ENCODE results near the gene TMEM181. TPM values are rescaled to one million over a fixed set of nuclear protein-coding genes. Genes with fewer than 3 reads are reported as not detected.
A peak's percentile ranks its signal among the peaks of the same experiment; 100 is the strongest.

Gene TMEM181
- total and polyA plus RNA-seq, 2 of the 13 experiments (the other 11 are each of a cell fraction or from before 2014, with no cell fraction given) = 59.1 to 108 TPM

DNA sequence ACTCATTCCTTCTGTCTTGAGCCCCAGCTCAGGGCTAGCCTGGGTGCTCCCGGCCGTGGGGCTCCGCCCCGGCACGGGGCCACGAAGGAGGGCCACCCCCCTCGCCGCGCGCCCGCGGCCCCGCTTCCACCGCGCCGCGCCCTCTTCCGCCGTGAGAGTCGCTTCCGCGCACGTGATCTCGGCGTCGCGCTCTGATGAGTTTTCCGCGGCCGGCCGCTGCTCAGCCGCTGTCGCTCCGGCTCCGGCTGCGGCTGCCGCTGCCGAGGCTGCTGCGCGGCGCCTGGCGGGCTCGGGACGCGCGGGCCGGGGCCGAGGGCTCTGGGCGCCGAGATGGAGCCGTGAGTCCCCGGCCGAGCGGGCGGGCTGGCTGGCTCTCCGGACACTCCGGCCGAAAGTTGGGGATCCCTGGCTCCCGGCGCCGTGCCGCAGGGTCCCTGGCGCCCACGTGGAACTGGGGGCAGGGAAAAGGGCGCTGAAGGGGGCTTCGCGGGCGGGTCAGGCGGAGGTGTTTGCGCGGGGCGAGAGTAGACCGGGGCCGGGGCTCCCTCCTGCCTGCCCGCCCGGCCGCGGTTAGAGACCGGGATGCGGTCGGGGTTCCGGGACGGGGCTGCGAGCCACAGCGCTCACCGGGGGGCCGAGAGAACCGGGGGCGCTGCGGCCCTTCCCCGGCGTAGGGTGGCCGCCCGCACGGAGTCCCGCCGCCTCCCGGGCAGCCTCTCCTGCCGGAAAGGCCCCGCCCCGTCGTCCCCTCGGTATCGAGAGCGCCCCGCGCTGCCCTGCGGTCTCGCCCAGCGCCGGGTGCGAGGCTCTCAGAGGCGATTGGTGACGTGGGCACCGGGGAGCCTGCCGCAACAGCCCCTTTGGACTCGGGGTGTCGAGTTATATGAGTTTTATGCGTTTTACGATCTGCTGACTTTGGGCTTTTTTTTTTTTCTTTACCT lies at the start of gene TMEM181 (continued):
- TF ChIP-seq, protein P1, sequence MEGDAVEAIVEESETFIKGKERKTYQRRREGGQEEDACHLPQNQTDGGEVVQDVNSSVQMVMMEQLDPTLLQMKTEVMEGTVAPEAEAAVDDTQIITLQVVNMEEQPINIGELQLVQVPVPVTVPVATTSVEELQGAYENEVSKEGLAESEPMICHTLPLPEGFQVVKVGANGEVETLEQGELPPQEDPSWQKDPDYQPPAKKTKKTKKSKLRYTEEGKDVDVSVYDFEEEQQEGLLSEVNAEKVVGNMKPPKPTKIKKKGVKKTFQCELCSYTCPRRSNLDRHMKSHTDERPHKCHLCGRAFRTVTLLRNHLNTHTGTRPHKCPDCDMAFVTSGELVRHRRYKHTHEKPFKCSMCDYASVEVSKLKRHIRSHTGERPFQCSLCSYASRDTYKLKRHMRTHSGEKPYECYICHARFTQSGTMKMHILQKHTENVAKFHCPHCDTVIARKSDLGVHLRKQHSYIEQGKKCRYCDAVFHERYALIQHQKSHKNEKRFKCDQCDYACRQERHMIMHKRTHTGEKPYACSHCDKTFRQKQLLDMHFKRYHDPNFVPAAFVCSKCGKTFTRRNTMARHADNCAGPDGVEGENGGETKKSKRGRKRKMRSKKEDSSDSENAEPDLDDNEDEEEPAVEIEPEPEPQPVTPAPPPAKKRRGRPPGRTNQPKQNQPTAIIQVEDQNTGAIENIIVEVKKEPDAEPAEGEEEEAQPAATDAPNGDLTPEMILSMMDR (CRISPR knock-in tag; IDR thresholded peaks at IDR 0.05) = peak; percentile 54
- TF ChIP-seq, protein P2, sequence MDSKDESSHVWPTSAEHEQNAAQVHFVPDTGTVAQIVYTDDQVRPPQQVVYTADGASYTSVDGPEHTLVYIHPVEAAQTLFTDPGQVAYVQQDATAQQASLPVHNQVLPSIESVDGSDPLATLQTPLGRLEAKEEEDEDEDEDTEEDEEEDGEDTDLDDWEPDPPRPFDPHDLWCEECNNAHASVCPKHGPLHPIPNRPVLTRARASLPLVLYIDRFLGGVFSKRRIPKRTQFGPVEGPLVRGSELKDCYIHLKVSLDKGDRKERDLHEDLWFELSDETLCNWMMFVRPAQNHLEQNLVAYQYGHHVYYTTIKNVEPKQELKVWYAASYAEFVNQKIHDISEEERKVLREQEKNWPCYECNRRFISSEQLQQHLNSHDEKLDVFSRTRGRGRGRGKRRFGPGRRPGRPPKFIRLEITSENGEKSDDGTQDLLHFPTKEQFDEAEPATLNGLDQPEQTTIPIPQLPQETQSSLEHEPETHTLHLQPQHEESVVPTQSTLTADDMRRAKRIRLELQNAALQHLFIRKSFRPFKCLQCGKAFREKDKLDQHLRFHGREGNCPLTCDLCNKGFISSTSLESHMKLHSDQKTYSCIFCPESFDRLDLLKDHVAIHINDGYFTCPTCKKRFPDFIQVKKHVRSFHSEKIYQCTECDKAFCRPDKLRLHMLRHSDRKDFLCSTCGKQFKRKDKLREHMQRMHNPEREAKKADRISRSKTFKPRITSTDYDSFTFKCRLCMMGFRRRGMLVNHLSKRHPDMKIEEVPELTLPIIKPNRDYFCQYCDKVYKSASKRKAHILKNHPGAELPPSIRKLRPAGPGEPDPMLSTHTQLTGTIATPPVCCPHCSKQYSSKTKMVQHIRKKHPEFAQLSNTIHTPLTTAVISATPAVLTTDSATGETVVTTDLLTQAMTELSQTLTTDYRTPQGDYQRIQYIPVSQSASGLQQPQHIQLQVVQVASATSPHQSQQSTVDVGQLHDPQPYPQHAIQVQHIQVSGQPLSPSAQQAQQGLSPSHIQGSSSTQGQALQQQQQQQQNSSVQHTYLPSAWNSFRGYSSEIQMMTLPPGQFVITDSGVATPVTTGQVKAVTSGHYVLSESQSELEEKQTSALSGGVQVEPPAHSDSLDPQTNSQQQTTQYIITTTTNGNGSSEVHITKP (CRISPR knock-in tag; IDR thresholded peaks at IDR 0.05; ENCODE audit: low read depth) = no peak
- TF ChIP-seq ZNF343 (CRISPR knock-in tag; IDR thresholded peaks at IDR 0.05) (no peak), ZBTB38 (CRISPR knock-in tag; IDR thresholded peaks at IDR 0.05) (peak; percentile 76; the same call in 1 of the 2 replicates), ZNF264 (CRISPR knock-in tag; IDR thresholded peaks at IDR 0.05) (no peak), KAT7 (CRISPR knock-in tag; IDR thresholded peaks at IDR 0.05; ENCODE audit: borderline replicate concordance) (peak; percentile 85; the same call in 1 of the 2 replicates), ZNF136 (CRISPR knock-in tag; IDR thresholded peaks at IDR 0.05; ENCODE audit: low read depth) (no peak), PAF1 (CRISPR knock-in tag; IDR thresholded peaks at IDR 0.05) (no peak), KLF12 (CRISPR knock-in tag; IDR thresholded peaks at IDR 0.05; ENCODE audit: borderline replicate concordance) (0 out of 2 replicates have a peak, but pooled peaks have one; percentile 12), ZNF547 (CRISPR knock-in tag; IDR thresholded peaks at IDR 0.05) (peak; percentile 88), ARNTL (CRISPR knock-in tag; IDR thresholded peaks at IDR 0.05) (peak; percentile 83), ZSCAN25 (CRISPR knock-in tag; IDR thresholded peaks at IDR 0.05) (peak; percentile 52)
- TF ChIP-seq, protein P3, sequence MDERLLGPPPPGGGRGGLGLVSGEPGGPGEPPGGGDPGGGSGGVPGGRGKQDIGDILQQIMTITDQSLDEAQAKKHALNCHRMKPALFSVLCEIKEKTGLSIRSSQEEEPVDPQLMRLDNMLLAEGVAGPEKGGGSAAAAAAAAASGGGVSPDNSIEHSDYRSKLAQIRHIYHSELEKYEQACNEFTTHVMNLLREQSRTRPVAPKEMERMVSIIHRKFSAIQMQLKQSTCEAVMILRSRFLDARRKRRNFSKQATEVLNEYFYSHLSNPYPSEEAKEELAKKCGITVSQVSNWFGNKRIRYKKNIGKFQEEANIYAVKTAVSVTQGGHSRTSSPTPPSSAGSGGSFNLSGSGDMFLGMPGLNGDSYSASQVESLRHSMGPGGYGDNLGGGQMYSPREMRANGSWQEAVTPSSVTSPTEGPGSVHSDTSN (CRISPR knock-in tag; IDR thresholded peaks at IDR 0.05) = no peak
- TF ChIP-seq, protein P4, sequence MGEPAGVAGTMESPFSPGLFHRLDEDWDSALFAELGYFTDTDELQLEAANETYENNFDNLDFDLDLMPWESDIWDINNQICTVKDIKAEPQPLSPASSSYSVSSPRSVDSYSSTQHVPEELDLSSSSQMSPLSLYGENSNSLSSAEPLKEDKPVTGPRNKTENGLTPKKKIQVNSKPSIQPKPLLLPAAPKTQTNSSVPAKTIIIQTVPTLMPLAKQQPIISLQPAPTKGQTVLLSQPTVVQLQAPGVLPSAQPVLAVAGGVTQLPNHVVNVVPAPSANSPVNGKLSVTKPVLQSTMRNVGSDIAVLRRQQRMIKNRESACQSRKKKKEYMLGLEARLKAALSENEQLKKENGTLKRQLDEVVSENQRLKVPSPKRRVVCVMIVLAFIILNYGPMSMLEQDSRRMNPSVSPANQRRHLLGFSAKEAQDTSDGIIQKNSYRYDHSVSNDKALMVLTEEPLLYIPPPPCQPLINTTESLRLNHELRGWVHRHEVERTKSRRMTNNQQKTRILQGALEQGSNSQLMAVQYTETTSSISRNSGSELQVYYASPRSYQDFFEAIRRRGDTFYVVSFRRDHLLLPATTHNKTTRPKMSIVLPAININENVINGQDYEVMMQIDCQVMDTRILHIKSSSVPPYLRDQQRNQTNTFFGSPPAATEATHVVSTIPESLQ (CRISPR knock-in tag; conservative IDR thresholded peaks at IDR 0.05) = no peak; the same call in 1 of the 2 replicates
- TF ChIP-seq, protein P5, sequence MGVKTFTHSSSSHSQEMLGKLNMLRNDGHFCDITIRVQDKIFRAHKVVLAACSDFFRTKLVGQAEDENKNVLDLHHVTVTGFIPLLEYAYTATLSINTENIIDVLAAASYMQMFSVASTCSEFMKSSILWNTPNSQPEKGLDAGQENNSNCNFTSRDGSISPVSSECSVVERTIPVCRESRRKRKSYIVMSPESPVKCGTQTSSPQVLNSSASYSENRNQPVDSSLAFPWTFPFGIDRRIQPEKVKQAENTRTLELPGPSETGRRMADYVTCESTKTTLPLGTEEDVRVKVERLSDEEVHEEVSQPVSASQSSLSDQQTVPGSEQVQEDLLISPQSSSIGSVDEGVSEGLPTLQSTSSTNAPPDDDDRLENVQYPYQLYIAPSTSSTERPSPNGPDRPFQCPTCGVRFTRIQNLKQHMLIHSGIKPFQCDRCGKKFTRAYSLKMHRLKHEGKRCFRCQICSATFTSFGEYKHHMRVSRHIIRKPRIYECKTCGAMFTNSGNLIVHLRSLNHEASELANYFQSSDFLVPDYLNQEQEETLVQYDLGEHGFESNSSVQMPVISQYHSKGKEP (CRISPR knock-in tag; IDR thresholded peaks at IDR 0.05) = no peak

Data from HepG2 (cell line).